Right lung (tissue), 5 donors: ENCODE data around the gene SDCBP2. TPM values are rescaled to one million over a fixed set of nuclear protein-coding genes. Genes with fewer than 3 reads are reported as not detected.
A peak's percentile ranks its signal among the peaks of the same experiment; 100 is the strongest.
"Not testable (repeated sequence)": the region's sequence is repeated elsewhere in the genome, so short reads cannot be mapped to it uniquely, and the experiment has no call there.

Source experiments
- DNase-seq, 2 donors: peaks; one replicate each; pipeline ENCODE4 v3.0.0-alpha.2; 2013
- polyA plus RNA-seq, 5 donors: library from polyadenylated mRNA; unstranded; fragments of 120-200 nt; gene quantifications; one replicate each; pipeline versions ENCODE4 v1.2.1 to v1.2.3, GENCODE V29; 2013; ENCODE audit warnings: inconsistent platforms in 1 of 5, low replicate concordance in 1 of 5; ENCODE audit not compliant: insufficient read length in 5 of 5, insufficient read depth in 1 of 5

Gene SDCBP2
- polyA plus RNA-seq, 5 donors, result 1.8 to 4.3 (median 3.2) TPM

- no peak for DNase-seq
These were observed 31.3 kb upstream of the SDCBP2 start for GRCh38 chr20:1360094-1360846.

DNA sequence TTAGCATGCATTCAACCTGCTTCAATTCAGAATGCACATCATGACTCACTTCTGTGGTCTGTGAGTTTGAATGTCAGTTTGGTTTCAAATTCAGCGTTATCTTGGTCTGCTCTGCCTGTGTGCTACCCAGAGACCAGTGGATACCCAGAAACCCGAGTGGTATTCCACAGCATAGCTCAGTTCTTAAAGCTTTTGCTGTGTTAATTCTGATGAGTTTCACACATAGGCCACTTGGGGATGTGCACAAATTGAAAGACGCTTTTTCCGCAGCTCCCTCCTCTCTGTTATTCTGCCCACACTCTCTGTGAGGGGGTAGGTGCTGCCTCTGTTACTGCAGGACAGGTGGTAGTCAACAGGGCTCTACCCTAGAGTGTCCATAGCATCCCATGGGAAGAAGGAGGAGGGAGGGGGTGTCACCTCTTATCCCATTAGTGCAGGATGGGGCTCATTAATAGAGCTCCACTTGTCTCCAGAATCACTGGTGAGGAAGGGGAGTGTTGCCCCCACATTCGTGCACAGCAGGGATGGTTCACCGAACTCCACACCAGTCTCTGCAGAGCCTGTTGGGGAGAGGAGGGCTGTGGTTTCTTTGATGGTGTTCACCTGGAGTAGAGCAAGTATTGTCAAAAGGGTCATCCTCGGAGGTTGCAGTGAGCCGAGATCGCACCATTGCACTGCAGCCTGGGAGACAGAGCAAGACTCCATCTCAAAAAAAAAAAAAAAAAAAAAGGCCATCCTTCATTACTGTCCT lies 29.2 kb upstream of the SDCBP2 start:
- no peak for DNase-seq

DNA sequence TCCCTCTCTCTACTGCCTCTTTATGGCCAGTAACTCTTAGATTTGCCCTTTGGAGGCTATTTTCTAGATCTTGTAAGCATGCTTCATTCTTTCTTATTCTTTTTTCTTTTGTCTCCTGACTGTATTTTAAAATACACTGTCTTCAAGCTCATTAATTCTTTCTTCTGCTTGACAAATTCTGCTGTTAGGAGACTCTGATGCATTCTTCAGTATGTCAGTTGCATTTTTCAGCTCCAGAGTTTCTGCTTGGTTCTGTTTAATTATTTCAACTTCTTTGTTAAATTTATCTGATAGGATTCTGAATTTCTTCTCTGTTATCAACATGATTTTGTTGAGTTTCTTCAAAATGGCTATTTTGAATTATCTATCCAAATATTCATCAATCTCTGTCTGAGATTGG lies 25.0 kb upstream of the SDCBP2 start:
- no peak for DNase-seq

GRCh38 chr20:1346315-1346969 lies 17.5 kb upstream of the SDCBP2 start:
- no peak for DNase-seq

- DNase-seq, result no peak
These were observed 16.8 kb upstream of the SDCBP2 start for GRCh38 chr20:1345756-1346093.

GRCh38 chr20:1345030-1345755 lies 16.3 kb upstream of the SDCBP2 start:
- no peak for DNase-seq

- DNase-seq, result not testable (repeated sequence)
These were observed 14.6 kb upstream of the SDCBP2 start for GRCh38 chr20:1343446-1344124.

GRCh38 chr20:1341561-1342265 lies 12.8 kb upstream of the SDCBP2 start:
- no peak for DNase-seq

DNA sequence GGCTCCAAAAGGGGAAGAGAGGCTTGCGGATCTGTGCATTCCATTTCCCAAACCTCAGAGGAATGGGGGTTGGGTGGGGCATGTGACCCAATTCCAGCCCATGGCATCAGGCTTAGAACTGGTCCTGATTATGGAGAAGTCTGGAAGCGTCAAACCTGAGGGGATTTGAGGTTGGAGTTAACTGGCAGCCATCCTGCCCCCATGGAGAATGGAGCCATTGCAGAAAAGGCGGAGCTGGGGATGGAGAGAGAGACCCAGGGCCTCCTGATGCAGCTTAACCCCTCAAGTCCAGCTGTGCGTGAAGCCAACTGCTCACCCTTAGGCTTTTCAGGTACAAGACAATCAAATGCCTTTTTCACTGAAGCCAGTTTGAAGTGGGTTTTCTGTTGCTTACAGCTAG lies 9.9 kb upstream of the SDCBP2 start:
- DNase-seq, result no peak

DNA sequence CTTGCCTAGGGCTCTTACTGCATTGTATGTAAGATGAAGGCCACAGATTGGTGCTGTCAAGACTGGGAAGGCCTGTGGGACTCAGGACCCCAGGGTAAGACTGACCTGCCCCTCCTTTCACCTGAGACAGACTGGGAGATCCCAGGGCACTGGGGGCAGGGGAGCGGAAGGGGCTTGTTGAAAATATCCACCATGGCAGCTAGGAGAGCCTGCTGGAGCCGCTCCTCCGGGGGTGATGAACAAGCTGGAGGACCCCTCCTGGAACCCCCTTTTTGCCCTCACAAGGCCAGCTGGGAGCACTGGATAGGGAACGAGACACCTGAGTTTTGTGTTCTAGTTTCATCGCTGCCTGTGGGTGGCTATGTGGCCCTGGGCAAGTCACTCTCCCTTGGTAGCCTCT lies 9.2 kb upstream of the SDCBP2 start:
- DNase-seq, result no peak

DNA sequence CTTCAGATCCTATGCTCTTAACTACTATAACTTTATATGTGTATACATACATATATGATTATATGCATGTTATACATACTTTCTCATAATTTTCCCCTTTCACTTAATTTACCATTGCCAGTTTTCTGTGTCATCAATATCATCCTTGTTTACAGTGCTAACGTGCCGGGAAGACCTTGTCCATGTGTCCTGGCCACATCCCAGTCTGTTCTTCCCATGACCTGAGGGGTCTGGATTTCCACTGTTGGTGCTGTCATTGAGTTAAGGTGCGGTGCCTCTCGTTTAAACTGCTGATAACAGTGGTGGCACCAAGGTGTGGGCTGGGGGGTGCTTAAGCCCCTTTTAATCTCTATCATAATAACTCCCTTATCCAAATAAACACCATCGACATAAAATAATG lies 8.5 kb upstream of the SDCBP2 start:
- DNase-seq, result no peak

DNA sequence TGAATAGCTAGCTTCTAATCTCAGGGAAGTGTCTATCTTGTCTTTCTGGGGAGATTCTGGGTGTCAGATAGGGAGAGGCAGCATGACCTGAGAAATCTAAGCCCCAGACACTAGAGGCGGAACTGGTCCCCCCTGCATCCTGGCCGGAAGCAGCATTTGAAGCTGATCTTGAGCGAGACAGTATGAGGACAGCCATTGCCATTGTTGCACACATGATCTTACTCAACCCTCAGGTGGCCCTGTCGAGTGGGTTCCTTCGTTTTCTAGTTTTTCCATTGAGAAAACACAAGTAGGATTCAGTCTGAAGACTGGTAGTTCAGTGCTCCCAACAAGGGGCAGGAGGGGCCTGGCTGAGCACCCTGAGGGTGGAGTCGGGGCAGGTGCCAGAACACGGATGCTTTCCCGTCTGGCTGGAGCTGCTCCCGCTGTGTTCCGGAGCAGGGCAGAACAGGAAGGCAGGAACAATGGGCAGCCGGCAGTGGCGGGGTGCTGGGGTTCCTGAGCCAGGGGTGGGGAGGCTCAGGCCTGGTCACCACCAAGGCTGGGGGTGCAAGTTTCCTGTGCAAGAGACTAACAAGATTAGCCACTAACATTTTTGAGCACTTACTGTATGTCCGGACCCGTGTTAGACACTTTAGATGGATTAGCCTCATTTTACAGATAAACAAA lies 7.9 kb upstream of the SDCBP2 start:
- DNase-seq, result peak; percentile 18 to 26

GRCh38 chr20:1335961-1336698 lies 7.2 kb upstream of the SDCBP2 start:
- DNase-seq, result no peak

GRCh38 chr20:1334761-1335160 lies 5.8 kb upstream of the SDCBP2 start:
- DNase-seq, result no peak

DNA sequence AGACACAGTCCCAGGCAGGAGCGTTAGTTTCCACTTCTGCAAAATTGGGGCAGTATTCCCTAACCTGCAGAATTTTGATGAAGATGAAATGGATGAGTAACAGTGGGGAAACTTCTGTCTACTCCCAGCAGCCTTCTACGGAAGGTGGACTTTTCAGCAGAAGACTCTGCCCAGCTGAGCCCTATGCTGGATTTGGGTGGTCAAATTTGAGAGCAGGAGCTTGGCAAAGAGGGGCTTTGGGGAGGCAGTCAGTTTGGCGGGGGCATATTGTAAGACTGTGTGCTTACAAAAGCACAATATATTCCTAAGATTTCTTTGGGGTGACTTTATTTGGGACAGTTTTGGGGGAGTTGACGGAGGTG lies 5.4 kb upstream of the SDCBP2 start:
- DNase-seq, result no peak

GRCh38 chr20:1333462-1334369 lies 4.8 kb upstream of the SDCBP2 start:
- DNase-seq, result no peak

DNA sequence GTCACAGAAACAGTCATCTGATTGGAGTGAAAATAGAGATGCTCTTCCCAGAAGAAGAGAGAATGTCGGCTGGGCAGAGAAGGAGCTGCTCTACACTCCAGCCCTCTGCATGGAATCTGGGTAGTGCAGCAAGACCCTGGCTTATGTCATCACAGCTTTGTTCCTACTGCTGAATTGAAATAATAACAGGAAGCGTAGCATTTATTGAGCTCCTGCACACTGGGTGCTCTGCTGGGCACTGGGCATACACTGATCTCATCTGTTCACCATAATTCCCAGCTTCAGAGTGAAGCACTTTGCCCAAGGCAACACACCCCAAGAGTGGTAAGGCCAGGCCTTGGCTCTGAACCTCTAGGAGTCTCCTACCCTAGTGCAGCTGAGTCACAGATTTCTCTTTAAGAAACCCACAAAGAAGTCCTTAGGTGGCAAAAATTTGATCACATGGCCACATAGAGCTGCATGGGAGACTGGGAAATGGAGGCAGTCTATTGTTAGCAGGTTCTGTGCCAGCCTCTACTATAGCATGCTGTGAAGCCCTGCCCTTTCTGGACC lies 3.9 kb upstream of the SDCBP2 start:
- DNase-seq, result no peak

DNA sequence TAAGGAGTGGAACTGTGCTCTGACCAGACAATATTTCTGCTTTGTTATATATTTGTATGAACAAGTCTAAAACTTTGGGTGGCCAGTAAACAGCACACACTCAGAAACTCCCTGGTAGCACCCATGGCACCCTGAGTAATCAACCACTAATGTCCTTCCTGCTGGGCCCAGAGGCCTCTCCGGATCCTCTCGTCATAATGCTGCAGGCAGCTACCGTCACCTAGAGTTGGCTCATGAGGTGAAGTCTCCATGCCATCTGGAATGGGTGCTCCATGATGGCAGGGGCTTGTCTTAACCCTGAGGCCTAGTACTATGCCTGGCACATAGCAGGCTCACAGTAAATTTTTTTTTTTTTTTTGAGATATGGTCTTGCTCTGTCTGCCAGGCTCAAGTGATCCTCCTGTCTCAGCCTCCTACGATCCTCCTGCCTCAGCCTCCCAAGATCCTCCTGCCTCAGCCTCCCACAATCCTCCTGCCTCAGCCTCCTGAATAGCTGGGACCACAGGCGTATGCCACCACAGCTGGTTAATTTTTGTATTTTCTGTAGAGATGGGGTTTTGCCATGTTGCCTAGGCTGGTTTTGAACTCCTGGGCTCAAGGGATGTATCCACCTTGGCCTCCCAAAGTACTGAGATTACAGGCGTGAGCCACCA lies 3.0 kb upstream of the SDCBP2 start:
- no peak for DNase-seq
